Activated gamma-delta T cell treated with Interleukin-2 at 50 U/mL for 16 hours (primary cell): ENCODE results near the gene NEDD1.

Experiments used
- DNase-seq: peaks from one replicate; pipeline ENCODE4 v3.0.0-alpha.2; 2020

Gene NEDD1

DNA sequence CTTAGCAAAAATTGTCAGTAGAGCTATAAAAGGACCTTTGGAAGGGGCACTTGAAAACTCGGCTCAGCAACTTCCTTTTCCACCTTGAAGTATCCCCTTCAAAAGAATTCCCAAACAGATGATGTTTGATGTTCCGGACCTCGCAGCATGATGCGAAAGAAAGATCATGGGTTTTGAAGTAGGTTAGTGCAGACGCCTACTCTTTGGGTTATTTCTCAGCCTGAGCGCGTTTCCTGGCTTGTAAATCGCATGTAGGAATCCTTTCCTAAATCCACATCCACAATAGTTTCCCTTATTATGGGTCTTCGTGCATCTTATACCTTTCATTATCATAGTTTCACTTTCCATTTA, 584 bp upstream of the NEDD1 start:
- no peak for DNase-seq

- peak; percentile 5 for DNase-seq
Observed at GRCh38 chr12:96907671-96908422, 790 bp downstream of the NEDD1 start.

- DNase-seq: no peak
Observed at GRCh38 chr12:96908423-96908675, 1.3 kb downstream of the NEDD1 start.

DNA sequence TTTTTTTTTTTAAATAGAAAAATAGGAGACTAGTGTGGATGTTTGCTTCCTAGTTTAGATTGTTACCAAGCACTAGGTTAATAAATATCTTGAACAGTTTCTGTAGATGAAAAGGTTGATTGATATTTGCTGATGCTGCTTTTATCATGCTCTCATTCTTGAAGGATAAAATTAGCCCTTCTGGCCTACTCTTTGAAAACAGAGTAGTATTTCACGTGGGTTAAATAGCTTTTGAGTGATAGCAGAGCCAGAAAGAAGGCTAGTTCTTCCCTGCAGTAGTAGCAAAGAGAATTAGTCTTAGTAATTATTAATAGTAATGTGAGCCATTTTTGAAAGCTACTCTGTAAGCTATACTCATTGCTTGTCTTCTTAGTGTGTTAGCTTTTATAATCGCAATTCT, 5.2 kb downstream of the NEDD1 start:
- DNase-seq: no peak

DNA sequence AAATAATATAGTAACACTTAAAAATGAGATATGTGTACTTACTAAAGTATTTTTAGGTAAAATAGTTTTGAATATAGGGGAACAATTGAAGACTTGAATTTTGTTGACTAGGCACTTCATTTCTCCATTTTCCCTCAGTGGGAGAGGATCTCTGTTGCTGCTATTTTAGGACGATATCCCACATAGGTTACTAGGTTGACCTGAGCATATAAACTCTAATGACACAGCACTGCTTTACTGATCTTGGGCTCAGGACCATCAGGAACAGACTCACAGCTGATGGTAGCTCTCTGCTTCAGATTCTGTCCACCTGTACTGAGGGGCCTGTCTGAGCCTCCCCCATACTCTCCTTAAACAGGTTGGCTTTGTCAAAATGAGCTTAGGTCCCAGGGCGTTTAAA, 5.9 kb downstream of the NEDD1 start:
- no peak for DNase-seq

DNA sequence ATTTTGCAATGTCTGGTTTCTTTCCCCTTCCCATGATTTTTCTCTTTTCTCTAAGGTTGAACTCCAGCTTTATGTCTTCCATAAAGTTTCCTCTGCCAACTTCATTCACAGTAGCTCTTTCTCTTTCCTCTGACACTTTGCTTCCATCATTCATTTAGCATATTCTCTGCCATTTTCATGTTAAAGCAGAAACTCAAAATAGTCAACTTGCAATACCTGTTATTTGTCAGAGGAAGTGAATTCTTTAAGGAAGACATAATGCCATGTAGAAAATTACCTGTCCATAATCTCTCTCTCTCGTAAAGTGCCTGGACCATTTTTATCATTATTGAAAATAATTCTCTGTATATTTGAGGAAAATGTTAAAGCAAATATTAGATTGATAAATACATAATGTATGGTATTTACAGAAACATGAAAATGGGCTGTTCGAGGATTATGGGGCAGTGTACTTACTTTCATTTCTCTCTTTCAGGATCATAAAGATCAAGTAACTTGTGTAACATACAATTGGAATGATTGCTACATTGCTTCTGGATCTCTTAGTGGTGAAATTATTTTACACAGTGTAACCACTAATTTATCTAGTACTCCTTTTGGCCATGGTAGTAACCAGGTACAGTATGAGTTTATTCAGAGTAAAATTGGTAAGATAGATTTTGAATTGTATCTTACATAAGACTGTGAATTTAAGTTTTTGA, 12.6 kb downstream of the NEDD1 start:
- DNase-seq: no peak

- no peak for DNase-seq
Observed at GRCh38 chr12:96948782-96949181, 41.7 kb downstream of the NEDD1 start.

DNA sequence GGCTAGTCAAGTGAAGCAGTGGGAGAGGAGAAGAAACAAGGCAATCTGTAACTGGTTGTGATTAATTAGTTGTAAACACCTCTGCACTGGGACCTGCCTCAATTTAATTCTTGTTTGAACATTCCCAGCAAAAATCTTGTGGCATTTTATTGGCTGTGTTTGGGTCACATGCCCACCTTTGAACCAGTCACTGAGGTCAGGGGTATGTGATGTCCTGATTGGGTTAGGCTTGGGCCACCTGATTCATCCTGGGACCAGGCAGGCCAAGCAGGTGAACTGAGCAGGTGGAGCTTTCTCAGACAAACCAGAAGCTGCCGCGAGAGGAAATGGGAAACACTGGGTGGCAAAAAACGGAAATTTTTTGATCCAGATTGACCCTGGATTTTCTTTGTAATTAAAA, 72.5 kb downstream of the NEDD1 start:
- no peak for DNase-seq

DNA sequence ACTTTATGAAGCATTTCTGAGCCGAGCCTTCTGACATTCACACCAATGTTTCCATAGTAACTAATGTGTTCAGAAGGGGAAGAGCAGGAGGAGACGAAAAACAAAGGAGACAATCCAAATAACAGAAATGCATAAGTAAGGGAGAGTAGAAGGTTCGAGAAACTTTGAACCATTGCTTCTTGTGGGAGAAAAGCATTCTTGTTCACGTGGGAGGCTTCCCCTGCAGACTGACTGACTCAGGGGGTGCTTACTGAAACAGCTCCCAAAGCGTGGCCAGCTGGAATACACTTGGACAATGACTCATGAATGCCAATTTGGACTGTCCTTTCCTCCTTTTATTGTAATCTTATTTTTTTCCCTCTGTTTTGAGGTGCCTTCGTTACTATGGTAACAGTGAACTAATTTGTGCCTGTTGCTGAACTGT, 73.9 kb downstream of the NEDD1 start:
- DNase-seq: no peak

DNA sequence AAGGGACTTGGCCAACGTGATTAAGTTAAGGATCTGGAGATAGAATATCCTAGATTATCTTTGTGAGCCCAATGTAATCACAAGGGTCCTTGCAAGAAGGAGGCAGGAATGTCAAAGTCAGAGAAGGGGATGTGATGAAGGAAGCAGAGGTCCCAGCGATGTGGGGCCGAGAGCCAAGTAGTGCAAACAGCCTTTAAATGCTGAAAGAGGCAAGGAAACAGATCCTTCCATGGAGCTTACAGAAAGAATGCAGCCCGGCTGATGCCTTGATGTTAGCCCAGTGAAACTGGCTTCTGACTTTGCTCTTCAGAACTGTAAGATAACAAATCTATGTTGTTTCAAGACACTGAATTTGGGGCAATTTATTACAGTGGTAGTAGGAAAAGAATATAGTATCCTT, 74.9 kb downstream of the NEDD1 start:
- no peak for DNase-seq

GRCh38 chr12:96982671-96983070, 75.6 kb downstream of the NEDD1 start:
- DNase-seq: no peak

GRCh38 chr12:96985515-96986362, 78.7 kb downstream of the NEDD1 start:
- peak; percentile 7 for DNase-seq

GRCh38 chr12:96986883-96987523, 79.9 kb downstream of the NEDD1 start:
- DNase-seq: no peak

DNA sequence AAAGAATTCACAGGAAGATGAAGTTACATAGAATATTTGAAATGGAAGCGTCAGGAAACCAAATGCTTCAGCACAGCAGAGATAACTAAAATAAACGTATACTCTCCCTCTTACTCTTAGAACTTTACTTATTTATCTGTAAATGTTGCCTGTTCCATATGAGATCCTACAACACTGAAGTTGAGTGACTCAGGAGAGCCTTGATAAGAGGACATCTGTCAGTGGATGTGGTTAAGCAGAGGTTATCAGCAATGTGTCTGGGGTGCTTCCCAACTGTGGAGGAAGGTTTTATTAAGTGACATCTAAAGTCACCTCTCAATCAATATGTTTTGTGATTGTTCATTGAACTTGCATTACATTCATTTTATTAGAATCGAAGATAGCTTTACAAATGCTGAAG, 81.9 kb downstream of the NEDD1 start:
- DNase-seq: no peak

DNA sequence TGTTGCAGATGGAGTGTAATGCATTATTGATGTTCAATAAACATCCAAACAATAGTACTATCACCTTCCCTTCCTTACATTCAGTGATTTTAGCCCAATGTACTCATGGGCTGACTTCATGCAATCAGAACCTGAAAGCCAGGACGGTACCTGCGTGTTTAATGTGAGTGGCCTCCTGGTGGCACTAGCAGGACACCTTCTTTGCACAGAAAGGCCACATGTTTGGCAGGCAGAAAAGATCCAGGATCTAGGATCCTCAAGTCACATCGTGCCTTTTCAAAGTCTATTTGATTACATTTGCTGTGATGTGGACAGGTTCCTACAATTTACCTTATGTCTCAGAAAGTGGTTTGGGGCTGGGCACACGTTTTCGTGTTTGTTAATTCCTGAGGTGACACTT, 82.9 kb downstream of the NEDD1 start:
- no peak for DNase-seq

DNA sequence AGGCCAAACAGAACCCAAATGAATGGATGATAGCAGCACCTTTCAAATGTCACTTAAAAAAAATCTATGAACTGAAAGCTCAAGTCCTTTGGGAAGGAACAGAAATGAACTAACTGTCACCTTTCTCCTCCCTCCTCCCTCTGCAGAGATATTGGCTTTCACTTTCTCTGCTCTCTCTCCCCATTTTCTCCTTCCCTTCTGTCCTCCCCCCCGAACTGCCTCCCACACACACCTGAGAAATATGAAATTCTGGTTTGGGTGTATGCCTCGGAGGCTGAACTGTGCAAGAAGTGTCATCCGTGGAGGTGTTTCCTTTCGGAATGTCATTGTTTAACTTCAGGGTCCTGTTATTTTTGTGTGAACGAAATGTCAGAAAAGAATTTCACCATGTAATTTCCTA, 87.8 kb downstream of the NEDD1 start:
- no peak for DNase-seq

DNA sequence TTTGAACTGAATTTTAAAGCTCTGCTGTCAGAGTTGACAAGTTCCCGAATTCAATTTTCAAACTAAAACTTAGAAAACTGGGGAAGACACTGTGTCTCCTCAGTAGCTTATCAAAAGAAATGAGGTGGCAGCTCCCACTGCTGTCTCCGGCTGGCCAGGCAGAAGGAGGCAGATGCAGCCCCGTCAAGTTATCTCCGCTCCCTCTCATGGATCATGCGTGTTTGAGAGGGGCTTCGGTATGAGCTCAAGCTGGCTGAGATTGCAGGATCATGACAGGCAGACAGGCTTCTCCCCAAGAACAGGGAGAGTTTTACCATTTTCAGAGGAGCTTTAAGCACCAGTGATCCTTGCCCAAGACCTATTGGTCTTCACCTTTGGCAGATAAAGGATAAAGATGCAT, 88.8 kb downstream of the NEDD1 start:
- no peak for DNase-seq

GRCh38 chr12:96997797-96998484, 90.9 kb downstream of the NEDD1 start:
- no peak for DNase-seq

GRCh38 chr12:97003276-97003675, 96.2 kb downstream of the NEDD1 start:
- no peak for DNase-seq
